Hypothalamus (tissue), 51 donors: ENCODE results near the gene PPP2R2C.

ENCODE experiments used
- DNase-seq, 51 donors: peaks; one replicate each; lab custom pipeline; 2025; lab: John Stamatoyannopoulos, UW

PPP2R2C gene

DNA sequence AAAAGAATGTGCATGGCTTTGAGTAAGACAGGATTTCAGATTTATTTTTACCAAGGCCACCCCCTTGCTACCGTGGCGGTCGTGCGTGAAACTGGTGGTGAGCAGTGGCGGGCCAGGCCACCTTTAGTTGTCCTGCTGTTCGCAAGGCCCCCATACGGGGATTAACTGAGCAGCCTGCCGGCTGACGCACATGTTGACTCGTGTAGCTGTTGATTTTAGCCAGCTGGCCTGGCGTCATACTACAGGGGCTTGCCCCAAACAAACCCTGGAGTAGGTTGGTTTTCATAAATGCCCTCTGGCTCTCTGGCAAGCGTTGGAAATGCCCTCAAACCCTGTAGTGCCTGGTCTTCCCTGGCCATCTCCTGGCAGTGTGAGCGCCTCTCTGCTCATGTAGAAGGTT lies 174.4 kb downstream of the PPP2R2C start:
- peak in 2 of 51 donors; percentile 27 to 38 for DNase-seq

DNA sequence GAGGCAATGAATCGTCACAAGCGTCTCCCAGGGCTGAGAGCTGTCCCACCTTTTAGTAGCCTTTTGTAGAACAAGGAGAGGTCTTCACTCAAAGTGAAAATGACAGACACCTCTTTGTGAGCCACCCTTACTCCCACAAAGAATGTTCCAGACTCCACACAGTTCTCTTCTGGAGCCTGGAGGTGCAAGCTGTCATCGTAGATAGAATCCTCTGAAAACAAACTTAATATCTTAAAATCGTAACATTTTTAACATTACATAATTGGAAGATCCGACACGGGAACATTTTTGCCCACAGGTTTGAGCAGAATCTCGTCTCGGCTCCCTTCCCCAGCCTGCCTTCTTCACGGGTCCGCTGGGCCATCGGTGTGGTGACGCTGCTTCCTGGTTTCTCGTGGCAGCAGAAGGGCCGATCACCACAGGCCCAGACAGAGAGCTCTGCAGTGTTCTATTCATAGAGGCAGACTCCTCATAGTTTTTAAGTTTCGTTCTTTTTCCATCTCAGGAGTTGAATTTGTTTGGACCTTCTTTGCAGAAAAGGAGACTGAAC lies 175.1 kb downstream of the PPP2R2C start:
- DNase-seq = no peak

DNA sequence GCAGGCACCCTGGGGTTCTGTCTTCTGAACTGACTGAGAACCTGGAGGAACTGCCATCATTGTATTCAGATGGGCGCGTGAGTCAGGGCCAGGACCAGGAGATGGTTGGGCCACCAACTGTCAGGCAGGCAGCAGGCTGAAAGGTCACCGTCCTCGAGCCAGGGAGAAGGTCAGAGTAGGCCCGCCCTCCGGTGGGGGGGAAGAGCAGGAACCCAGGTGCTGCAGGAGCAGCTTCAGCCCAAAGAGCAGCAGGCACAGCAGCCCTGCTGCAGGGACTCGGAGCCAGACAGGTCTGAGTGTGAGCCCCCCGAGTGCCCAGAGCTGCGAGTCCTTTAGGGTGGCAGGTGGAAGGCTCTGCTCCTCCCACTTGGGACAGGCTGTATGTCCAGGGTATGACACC lies 176.4 kb downstream of the PPP2R2C start:
- no peak for DNase-seq

DNA sequence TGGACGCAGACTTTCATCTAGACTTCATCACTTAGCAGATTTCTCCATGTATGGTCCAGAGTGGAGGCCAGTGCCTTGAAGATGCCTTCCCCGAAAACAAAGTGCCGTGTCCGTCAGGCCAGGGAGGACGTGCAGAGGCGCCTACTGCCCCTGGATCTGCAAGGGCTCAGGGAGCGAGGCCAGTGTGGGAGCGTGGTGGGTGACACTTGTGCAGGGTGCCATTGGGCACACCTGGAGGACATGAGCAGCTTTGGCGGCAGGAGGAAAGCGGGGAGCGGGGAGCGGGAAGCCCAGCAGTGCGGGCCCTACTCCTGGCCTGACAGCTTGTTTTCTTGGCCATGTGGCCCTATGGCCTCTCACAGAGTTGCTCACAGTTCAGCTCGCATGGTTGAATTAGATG lies 176.9 kb downstream of the PPP2R2C start:
- no peak for DNase-seq

DNA sequence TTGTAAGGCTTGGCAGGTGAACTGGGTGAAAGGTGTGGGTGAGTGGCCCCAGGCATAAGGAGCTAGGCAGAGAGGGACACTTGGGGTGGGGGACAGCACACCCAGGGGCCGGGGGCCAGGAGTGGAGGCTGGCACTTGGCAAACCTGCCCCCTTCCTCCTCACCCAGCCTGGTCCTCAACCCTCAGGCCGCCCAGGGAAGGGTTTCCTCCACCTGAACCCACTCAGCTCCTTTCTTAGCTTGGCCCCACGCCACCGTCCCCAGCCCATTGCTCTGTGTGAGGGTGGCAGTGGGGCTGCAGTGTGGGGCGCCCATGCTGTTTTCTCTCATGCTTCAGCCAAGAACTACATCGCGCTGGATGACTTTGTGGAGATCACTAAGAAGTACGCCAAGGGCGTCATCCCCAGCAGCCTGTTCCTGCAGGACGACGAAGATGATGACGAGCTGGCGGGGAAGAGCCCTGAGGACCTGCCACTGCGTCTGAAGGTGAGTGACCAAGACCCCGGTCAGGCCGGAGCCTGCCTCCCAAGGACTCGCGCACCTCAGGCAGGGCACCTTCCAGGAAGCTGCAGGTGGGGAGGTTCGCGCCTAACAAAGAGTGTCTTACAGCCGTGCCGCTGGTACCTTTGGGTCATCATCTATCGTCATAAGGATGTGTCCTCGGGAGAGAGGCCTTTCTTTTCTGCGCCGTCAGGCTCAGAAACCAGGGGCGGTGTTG lies 177.6 kb downstream of the PPP2R2C start:
- DNase-seq = no peak

DNA sequence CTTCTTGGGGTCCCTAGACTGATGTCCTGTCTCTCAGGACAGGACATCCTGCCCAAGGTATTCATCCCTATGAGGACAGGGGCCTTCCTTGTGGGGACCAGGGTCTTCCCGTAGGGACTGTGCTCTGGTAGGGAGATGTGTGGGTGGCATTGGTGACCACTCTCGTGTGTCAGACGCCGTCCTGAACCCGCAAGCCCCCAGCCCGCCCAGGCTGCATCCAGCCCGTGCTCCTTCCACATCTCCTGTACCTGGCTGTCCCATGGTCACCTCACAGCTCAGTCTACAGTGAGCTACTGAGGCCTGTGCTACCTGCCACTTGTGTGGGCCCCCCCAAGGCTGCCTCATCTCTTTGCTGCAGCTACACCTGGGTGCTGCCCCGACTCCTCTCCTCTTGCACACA lies 178.8 kb downstream of the PPP2R2C start:
- DNase-seq = no peak

DNA sequence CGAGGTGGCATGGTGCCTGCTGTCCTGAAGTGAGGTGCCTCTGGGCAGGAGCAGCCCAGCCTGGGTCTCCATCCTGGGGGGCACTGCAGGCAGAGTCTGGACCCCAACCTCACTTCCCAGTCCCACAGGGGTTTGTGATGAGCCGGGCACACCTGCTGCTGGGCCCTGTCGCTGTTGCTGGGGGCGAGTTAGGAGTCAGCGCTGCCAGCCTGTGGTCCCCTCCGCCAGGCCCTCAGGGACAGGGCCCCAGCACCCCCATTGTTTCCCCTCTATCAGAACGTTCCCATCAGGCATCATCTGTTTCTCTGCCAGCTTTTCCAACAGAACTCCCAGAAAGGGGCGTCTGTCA lies 179.3 kb downstream of the PPP2R2C start:
- no peak for DNase-seq

DNA sequence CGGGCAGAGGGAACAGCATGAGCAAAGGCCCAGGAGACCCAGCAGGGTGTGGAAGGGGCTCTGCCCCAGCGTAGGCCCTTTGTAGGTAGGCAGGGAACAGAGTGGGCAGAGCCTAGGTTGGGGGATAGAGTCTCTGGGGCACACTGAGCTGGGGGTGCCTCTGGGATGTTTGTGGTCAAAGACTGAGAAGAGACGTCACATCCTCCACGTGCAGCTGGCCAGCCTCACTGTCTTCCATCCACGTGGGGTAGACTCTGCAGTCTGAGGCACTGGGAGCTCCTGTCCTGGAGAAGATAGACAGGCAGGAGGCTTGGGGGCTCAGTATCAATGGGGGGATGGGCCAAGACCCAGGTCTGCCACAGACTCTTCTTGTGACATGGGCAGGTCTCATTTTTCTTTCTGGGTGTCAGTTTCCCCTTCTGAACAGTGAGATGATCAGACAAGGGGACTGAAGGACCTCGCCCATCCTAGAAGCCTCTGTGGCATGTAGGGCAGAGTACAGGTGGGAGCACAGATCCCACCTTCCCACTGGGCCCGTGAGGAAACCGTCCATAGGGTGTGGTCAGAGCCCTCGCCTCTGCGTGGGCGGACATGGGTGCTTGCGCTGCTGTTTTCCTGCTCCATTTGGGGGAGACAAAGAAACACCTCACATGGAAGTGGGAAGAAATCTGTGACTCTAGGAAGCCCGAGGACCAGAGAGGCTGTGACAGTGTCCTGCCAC lies 179.9 kb downstream of the PPP2R2C start:
- DNase-seq = no peak

DNA sequence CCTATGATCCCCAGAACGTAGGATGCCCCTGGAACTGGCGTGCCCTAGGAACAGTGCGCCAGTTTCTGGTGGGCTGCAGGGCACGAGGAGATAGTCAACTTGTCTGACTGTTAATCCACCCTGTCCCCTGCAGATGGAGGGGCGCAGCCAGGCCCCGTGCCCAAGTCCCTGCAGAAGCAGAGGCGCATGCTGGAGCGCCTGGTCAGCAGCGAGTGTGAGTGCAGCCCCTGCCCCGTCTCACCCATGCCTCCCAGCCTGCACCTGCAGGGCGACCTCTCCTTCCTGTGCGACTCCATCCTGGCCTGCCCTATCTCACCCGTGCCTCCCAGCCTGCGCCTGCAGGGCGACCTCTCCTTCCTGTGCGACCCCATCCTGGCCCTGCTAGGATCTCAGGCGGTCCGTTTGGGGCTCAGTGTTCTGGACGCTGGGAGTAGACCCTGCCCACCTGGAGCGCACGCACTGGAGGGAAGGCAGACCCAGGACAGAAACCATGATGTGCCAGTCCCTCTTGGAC lies 180.6 kb downstream of the PPP2R2C start:
- DNase-seq = no peak

DNA sequence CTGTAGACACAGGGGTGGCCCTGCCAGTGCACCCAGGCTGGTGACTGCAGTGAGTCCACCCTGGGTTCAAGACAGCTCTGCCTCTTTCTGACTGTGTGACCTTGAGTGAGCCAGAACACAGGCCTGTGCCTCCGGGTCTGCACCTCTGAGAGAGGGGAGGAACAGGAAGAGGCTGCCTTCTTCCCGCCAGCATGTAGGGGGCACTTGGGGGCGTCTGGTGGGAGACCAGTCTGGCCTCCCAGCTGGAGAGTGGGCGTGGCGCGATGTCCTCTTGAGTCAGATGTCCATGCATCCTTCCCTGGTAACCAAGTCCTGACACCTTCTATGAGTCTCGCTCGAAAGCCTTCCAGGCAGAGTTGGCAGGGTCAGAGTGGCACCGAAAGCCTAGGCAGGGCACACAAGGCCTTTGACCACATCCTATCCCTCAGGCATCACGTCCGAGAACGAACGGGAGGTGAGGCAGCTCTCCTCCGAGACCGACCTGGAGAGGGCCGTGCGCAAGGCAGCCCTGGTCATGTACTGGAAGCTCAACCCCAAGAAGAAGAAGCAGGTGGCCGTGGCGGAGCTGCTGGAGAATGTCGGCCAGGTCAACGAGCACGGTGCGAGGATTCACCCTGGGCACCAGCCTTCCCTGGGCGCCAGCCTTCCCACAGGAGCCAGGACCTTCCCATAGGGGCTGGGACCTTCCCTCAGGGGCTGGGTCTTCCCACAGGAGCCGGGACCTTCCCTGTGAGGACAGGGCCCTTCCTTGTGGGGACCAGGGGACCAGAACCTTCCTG lies 181.5 kb downstream of the PPP2R2C start:
- DNase-seq = no peak

DNA sequence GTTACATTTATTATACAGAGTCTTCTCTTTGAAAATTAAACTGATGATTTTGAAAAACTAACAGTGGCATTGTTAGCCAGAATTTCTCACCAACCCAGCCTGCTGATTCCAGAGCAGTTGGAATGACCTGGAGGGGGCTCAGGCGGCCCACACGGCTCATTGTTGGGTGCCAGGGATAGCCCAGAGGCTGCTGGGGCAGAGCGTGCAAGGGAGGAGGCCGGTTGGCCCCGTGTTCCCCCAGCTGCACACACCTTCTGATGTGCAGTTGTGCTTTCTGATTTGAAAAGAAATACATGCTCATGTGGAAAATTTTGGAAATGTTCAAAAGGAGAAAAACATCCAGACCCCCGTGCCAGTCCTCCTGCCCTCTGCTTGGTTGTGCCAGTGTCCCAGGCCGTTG lies 182.2 kb downstream of the PPP2R2C start:
- no peak for DNase-seq

DNA sequence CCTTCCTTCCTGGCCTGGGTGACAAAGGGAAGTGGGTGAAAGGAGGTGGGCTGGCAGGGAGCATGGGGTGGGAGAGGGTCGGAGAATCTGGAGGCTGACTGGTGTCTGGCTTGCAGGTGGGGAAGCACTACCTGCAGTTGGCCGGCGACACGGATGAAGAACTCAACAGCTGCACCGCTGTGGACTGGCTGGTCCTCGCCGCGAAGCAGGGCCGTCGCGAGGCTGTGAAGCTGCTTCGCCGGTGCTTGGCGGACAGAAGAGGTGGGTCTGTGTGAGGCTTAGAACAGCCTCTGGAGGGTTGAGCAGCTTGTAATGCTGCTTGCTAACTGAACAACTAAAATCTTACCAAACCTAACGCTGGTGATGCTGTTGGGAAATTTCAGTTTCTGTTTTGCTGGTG lies 183.5 kb downstream of the PPP2R2C start:
- no peak for DNase-seq

DNA sequence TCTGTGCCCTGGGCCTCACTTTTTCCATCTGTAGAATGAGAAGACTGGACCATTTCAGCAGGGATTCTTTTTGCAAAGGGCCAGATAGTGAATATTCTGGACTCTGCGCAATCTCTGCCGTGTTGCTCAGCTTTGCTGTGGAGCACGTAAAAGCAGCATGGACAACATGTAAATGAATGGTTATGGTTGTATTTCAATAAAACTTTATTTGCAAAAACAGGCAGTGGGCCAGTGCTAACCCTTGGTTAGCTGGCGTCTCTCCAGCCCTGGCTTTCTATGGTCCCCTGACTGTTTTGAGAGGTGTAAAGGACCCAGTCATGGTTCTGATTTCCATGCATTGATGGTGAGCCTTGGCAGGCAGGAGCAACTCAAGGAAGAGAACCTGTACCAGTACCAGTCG lies 184.1 kb downstream of the PPP2R2C start:
- DNase-seq = no peak

DNA sequence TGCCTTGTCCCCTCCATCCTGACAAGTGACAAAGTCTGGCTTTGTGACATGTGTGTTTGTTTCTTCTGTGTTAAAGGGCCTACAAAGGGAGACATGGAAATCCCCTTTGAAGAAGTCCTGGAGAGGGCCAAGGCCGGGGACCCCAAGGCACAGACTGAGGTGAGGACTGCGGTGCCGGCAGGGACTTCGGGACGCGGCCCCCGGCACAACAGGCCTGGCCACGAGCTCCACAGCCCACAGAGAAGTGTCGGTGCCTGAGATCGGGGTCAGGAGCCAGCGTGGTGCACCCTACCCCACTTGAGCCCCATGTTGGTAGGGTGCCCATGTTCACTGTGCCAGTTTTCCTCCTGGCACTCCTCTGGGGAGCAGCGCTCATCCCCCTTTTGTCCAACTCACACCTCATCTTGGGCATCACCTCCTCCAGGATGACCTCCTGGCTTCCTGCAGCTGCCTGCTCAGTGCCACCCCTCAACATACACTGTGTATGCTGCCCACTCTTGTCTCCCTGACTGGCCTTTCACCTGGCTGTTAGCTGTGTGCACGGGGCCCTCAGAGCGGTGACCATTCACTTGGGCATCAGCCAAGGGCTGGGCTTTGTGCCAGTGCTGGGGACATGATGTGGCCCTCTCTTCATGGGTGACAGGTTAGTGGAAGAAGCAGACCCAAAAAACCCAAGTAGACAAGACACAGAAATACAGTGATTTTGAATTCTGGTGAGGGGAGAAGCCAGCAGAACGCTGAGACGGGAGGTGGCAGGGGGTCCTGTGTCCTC lies 185.2 kb downstream of the PPP2R2C start:
- no peak for DNase-seq

DNA sequence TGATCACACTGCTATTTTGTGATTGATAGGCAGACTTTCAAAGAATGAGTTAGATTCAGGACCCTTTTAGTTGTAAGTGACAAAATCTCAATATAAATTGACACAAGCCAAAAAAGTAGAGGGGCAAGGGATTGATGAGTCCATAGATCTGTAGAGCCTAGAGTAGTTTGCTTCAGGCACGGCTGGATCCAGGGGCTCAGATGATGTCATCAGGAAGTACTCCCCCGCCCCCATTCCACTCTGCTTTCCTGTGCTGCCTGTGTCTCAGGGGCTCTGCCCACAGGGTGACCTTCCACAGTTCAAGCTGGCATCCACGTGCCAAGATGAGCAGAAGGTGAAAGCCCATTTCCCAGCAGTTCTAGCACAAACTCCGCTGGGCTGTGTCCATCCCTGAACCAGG lies 189.1 kb downstream of the PPP2R2C start:
- DNase-seq = no peak

DNA sequence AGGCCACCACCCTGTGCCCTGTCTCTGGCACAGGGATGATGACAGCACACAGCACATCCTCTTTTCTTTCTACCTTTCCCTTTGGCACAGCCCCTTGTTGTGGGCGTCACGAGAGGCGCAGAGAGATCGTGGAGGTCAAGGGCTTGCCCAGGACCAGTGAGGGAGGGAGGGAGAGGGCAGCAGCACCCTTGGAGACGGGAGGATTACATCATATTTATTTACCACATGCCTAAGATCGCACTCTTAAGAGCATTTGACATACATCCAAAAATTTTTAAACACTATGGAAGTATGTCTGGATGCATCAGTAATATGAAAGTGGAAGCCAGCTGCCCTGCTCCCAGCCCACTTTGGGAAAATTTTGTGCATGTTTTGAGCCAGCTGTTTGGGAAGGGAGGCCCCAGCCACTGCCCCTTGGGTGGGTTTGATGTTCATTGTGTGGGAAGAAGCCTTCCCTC lies 190.1 kb downstream of the PPP2R2C start:
- no peak for DNase-seq

DNA sequence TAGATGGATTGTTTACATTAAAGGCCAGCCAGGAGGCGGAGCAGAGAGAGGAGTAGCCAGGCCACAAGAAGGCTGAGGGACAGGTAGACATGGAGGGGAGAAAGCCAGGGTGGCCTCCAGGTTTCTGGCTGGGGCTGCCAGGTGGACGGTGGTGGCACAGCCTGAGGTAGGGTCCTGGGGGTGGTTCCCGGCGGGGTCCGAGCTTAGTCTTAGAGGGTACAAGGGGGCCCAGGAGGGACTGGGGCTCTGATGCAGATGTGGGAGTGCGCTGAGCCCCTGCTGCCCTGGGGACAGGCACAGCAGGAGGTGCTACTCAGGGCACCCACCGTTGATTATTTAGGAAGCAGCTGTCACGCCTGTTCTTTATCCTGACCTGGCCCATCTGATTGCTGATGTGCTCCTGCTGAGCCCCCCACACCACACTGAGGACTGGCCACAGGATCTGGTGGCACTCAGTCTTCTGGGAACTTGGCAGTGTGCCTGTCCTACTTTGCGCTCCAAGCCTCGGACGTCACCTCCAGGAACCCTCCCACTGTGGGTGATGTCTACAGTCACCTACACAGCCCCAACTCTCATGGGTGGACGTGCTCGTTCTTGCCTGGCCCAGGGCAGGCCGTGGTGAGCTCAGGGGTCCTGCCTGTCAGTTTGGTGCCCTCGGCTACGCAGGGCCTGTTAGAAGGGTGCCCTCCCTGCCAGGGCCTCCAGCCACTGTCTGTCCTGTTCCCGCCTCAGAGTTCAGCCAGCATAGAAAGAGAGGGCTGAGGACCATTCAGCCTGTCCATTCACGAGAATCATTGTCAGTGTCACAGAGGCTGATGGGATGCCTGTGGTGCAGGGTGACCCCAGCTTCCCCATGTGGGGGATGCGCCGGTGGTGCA lies 190.7 kb downstream of the PPP2R2C start:
- peak in 29 of 51 donors; percentile 12 to 84 (median 52) for DNase-seq

DNA sequence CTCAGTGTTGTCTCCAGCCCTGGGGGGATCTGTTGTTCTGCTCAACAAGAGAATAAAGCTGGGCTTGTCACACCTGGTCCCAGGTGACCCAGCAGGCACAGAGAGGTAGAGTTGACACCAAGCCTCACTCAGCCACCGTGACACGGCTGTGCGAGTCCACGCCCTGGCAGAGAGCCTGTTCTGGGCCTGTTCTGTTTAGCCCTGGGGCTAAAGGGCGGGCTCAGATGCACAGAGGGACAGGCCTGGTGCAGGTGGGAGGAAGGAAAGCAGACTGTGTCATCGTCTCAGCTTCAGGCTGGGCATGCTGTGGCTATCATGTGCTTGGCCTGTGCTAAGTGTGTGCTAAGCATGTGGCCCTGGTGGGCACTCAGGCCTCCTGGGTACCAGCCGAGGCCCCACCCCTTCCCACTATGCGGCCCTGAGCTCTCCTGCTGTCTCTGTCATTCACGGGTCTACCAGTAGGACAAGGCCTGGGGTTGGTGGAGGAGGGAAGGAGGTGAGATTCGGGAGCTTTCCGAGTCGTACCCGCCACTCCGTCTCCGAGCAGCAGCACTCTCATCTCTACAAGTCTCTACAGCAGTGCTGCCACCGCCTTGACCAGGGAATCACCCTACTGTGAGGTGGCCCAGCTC lies 191.9 kb downstream of the PPP2R2C start:
- DNase-seq = no peak
